H7 (cell line): ENCODE results near the gene EPB41L1. TPM values are rescaled to one million over a fixed set of nuclear protein-coding genes. Genes with fewer than 3 reads are reported as not detected.

ENCODE experiments used
- DNase-seq: peaks from one replicate; pipeline ENCODE4 v3.0.0; 2012
- H3K27me3 ChIP-seq: 2 replicates; pipeline ENCODE4 v1.6.0; 2011; ENCODE audit warnings: mild to moderate bottlenecking, low read length; ENCODE audit not compliant: control insufficient read depth, insufficient read depth
- H3K36me3 ChIP-seq: replicated peaks from 2 replicates; pipeline ENCODE4 v1.5.1; 2011; ENCODE audit warnings: low read length; ENCODE audit not compliant: control insufficient read depth, insufficient read depth
- H3K4me3 ChIP-seq: 2 replicates; pipeline ENCODE4 v1.5.1; 2011; ENCODE audit warnings: low read depth, mild to moderate bottlenecking, control low read depth, low read length, moderate library complexity; ENCODE audit not compliant: insufficient read depth
- total RNA-seq: library from RNA; depleted of rRNA; stranded (reverse); fragments of >200 nt; shearing (Covaris generic); gene quantifications from 2 replicates; pipeline ENCODE4 v1.2.3, GENCODE V29; 2014

Gene EPB41L1
- total RNA-seq, 1 experiment from 2014 or later, result 11.9 TPM

DNA sequence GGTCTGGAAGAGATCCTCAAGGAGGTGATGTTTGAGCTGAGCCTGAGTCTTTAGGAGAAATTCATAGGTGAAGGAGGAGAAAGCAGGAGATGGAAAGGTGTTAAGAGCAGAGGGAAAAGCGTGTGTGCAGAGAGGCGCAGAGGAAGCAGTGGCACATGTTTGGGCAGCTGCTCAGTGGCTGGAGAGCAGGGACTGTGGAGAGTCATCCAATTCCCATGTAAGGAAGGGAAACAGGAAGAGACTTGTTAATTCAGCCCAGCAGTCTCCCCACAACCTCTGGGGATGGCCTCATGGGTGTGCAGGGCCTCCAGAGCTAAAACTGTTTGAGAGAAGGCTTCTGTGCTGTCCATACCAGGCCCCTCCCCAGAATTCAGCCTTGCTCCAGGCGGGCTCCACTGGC, 98.0 kb downstream of the EPB41L1 start:
- Histone ChIP-seq H3K4me3 (no peak overlapping the region), H3K27me3 (no peaks in the 10 kb centered on the region), H3K36me3 (peaks cover 14% of the 10 kb centered on the region)
- no peak for DNase-seq

DNA sequence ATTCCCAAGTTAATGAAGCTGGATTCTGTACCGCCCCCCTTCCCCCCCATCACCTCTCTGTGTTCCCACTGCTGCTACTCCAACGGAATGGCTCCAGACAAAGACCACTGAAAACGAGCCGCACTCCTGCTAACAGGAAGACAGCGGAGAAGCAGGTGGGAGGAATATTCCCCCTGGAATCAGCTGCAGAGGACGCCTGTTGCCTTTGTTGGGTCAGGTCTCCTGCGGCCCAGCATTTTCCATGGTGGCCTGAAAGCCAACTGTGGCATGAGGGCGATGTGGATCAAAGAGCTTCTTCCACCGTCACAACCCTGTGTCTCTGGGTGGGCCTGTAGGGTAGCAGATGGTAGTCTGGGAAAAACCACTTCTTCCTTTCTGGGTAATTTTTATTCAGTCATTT, 98.5 kb downstream of the EPB41L1 start:
- DNase-seq, result peak; percentile 17
- Histone ChIP-seq H3K27me3 (no peaks in the 10 kb centered on the region), H3K36me3 (peaks cover 14% of the 10 kb centered on the region)

DNA sequence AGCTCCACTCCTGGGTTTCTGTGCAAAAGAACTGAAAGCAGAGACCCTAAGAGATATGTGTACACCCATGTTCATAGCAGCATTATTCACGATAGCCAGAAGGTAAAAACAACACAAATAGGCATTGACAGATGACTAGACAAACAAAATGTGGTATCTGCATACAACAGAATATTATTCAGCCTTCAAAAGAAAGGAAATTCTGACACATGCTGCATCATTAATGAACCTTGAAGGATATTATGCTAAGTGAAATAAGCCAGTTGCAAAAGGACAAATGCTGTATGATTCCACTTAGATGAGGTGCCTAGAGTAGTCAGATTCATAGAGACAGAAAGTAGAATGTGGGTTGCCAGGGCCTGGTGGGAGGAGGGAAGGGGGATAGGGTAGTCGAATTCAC, 99.5 kb downstream of the EPB41L1 start:
- peaks cover 14% of the 10 kb centered on the region for H3K36me3 ChIP-seq
- no peak for DNase-seq

More for the DNA sequence above, 98.5 kb downstream of the EPB41L1 start:
- H3K4me3 ChIP-seq, result no peak overlapping the region

DNA sequence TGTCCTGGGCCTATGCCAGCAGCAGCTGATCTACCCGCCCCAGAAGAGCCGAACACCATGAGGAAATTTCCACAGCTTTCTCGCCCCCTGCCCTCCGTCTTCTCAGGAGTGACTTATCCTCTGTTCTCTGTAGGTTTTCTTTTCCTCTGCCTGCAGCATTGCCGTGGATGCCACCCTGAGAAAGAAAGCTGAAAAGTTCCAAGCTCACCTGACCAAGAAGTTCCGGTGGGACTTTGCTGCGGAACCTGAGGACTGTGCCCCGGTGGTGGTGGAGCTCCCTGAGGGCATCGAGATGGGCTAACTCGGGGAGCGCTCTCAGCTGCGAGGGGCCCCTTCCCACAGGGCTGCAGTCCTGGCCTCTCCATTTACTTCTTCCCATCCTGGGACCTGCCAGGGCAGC, 100.9 kb downstream of the EPB41L1 start:
- peaks cover 14% of the 10 kb centered on the region for H3K36me3 ChIP-seq
- no peaks in the 10 kb centered on the region for H3K27me3 ChIP-seq
- H3K4me3 ChIP-seq, result no peak overlapping the region
- no peak for DNase-seq

More for the DNA sequence above, 99.5 kb downstream of the EPB41L1 start:
- H3K27me3 ChIP-seq, result no peaks in the 10 kb centered on the region
- H3K4me3 ChIP-seq, result no peak overlapping the region

DNA sequence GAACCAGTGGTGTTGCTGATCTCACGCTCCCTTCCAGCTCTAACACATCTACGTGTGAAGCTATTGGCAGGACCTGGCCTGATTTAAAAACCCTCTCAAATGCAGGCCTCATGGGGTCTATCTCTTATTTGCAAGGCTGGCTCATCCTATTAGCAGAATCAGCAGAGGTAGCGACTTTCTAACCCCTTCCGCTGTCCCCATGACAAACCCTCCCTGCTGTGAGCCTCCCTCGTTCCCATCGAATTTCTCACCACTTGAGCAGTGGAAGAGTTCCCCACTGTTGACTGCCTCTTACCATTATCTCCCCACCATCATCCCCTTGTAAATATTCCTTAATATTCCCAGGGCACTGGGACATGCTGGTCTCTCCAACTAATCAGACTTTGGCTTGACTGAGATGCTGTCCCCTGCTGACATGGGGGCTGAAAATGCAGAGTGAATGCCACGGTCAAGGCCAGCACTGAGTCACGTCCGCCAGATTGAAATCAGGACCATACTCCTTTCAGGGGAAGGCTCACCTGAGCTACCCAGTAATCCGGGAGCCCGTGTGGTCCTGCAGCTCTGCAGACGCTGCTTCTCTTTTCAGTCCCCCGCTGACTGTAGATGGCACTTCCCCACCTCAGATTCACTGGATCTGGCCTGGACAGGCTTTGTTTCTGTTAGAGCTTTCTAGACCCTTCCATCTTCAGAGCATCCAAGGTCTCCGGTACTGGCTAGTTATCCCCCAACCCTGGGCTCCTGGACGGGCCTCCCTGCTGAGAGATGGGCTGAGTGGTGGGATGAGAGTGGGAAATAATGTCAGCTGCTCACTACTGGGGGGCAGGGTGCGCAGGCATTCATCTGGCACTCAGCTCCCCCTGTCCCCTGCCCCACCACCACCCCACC, 104.9 kb downstream of the EPB41L1 start:
- Histone ChIP-seq H3K4me3 (no peak overlapping the region), H3K36me3 (peaks cover 11% of the 10 kb centered on the region), H3K27me3 (no peaks in the 10 kb centered on the region)
- DNase-seq, result peak; percentile 79

DNA sequence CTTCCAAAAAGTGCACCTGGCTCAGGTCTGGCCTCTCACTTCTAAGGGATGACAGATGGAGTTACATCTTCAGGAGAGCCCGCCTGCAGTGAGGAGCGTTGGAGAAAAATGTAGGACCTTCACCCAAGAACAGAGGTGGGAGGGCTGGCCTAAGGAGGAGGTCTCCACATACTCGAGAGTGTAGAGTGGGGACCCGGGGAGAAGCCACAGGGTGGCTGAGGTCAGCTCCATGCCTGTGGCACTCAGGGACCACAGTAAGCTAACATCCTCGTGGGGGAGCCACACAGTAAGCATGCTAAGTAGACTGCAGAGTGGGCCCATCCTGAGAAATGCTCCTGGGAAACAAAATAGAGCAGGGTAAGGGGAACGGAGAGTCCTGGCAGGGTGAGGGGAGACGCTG, 105.8 kb downstream of the EPB41L1 start:
- Histone ChIP-seq H3K36me3 (peaks cover 11% of the 10 kb centered on the region), H3K27me3 (no peaks in the 10 kb centered on the region), H3K4me3 (no peak overlapping the region)
- peak; percentile 39 for DNase-seq

DNA sequence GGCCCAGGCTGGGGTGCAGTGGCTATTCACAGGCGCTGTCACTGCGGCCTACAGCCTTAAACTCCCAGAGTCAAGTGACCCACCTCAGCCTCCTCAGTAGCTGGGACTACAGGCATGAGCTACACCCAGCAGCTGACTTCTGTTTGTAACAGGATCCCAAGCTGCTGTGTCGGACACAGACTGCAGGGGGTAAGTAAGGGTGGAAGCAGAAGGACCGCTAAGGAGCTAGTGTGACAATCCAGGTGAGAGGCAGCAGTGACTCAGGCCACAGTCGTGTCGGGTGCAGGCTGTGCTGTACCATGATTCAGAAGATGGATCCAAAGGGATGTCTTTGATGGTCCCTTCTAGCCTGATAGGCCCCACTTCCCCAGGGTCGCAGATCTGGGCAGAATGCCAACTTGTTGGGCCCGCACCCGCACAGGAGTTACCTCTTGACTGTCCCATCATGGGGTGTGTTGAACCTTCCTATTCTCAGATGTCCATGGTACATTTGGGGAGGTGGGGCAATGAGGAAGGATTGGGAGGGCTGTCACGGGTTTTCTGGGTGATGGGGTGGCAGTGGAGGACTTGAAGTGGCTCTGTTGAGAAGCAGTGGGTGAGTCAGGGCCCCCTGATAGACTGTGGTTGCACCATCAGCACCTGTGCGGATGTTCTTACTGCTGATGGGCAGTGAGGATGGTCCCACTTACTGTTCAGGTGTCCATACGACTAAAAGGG, 107.0 kb downstream of the EPB41L1 start:
- DNase-seq, result no peak

DNA sequence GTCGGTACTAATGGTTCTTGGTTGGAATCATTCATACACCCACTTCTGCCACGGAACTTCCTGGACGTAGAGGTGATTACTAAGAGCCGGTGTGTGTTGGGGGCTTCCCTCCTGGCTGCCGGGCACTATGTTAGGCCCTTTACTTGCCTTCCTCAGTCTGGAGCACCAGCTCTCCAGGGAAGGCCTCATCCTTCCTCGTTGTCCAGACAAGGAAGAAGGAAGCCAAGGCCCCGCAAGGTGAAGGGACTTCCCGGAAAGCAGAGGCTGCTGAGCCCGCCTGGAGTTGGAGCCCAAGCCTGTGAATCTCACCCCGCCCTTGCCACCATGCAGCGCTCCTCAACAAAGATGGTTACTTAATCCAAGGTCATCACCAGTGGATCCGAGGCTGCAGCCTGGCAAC, 107.9 kb downstream of the EPB41L1 start:
- DNase-seq, result no peak
- no peak overlapping the region for H3K4me3 ChIP-seq
- H3K36me3 ChIP-seq, result no peaks in the 10 kb centered on the region
- no peaks in the 10 kb centered on the region for H3K27me3 ChIP-seq

More for the DNA sequence above, 107.0 kb downstream of the EPB41L1 start:
- no peaks in the 10 kb centered on the region for H3K27me3 ChIP-seq
- no peak overlapping the region for H3K4me3 ChIP-seq
- H3K36me3 ChIP-seq, result peaks cover 2% of the 10 kb centered on the region

DNA sequence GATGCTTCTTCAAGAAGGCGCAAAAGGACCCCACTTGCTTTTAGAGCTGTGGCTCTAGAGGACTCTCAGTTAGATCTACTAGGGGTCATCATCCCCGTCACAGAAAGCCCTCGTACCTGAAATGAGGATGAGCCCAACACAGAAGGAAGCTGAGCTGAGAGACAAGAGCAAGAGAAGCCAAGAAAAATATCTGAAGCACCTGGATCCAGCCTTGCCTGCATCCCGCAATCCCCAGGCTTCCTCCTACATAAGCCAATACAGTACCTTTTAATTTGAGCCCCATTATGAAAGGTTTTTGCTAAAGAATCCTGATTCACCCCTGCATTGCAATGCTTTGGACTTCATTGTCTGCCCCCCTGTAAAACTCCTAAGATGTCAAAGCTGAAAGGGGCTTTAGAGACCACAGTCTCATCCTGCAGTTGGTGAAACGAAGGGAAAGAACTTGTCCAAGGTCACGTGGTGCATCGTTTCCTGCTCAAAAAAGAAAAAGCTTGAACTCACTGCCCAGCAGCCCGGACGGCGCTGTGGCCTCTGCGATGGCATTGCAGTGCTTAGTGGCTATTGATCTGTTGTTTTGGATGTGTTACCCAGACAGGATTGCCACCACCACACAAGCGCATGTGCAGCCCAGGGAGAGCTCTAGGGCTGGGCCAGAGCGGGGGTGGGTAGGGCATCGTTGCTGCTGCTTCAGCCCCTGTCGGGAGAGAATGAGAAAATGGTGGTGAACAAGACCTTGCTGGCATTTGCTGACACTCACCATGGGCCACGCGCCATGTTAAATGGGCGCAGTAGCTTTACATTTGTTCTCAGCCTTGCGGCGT, 110.1 kb downstream of the EPB41L1 start:
- no peak for DNase-seq
- Histone ChIP-seq H3K4me3 (no peak overlapping the region), H3K27me3 (no peaks in the 10 kb centered on the region), H3K36me3 (no peaks in the 10 kb centered on the region)

DNA sequence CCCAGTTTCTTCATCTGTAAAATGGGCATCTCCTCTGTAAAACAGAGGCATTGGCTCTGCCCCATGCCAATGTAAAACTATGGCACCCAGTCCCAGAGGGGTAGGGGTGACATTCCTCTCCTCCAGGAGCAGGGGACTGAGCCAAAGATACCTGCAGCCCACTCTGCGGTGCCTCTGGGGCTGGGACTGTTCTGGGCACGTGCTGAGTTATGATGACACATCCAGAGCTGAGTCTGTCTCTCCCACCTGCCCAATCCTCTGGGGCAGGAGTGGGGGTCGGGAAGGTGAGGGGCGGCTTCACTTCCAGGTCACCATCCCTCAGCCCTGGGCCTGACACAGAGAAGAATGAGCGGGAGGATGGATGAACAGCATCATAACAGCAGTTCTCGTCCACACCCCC, 111.6 kb downstream of the EPB41L1 start:
- Histone ChIP-seq H3K36me3 (no peaks in the 10 kb centered on the region), H3K4me3 (no peak overlapping the region), H3K27me3 (no peaks in the 10 kb centered on the region)
- DNase-seq, result peak; percentile 27

DNA sequence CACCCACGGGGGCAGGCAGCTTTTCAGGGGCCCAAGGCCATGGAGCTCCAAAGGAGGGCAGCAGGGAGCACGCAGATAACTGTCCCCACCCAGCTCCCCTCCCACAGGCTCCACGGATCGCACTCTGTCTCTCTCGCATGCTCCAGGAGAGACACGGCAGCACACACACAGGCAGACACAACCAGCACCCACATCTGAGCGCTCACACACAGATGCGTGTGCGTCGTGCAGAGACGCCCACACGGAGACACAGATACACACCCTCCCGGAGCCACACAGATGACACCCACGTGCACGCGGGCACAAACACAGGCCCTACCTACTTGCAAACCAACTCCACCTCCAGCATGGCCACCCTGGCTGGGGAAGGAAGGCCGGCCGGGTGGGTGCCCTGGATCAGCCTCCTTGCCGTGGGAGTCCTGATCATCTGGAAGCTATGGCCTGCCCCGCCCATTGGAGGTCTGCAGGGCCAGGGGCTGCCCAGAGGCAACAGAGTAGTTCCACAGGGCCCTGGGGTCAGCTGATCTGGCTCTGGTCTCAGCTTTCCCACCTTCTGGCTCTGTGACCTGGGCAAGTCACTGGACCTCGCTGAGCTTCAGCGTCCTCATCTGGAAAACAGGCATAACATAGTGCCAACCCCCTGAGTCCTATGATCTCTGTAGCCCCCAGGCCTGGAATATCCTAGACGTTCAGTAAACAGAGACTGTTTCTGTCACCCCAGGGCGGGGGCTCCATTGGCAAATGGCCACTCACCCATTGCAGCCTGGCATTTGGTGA, 113.3 kb downstream of the EPB41L1 start:
- Histone ChIP-seq H3K27me3 (no peaks in the 10 kb centered on the region), H3K4me3 (no peak overlapping the region), H3K36me3 (no peaks in the 10 kb centered on the region)
- peak; percentile 64 for DNase-seq

DNA sequence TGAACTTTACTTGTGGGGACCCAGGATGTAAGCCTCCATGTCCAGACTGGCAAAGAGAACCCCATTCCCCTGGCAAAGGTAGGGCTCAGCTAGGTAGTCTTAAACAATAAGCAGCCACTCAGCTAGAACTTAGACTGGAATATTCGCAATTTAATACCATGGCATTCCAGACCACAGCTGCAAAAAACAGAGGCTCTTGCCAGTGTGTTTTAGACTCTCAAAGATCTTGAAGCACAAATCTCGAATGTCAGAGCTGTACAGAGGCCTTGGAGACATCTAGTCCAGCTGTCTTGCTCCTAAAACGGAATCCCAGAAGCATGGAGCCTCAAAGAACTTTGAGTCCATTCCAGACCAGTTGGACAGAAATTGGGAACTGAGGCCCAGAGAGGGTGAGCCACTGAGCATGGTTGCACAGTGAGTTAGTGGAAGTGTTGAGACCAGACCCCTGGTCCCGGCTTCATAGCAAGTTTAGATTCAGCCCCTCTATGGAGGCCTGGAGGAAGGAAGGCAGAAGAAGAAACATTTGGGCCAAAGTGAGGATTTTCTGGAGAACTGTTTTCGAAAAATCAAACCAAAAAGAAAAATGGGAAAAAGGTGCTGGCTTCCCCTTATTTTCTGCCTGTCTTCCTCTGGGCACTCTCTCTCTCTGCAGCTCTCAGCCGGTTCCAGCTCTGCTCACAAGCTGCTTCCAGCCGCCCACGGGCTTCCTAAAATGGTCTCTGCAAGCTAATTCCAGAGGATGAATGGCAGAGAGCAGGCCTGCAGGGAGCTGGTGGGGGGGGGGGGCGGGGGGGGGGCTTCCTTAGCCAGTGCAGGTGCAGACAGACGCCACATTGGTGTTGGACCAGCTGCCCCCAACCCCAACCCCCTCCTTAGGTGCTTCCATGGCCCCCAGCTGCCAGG, 114.2 kb downstream of the EPB41L1 start:
- Histone ChIP-seq H3K4me3 (no peak overlapping the region), H3K36me3 (no peaks in the 10 kb centered on the region), H3K27me3 (no peaks in the 10 kb centered on the region)
- peak; percentile 61 for DNase-seq

DNA sequence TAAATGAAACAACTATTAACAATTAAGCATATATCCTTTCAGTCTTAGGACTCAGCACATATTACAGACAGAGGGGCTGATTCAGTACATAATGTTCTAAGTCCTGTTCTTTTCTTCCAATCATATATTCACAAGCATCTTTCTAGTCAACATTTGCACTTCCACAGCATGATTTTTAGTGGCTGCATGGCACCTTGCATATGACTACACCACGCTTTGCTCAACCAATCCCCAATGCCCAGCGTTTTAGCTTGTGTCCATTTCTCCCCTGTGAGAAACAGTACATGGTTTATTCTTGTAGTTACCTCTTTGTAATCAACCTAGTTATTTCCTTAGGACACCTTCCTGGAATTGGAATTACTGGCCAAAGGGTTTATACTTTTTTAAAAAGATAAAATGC, 115.0 kb downstream of the EPB41L1 start:
- no peak for DNase-seq
- H3K27me3 ChIP-seq, result no peaks in the 10 kb centered on the region
- H3K4me3 ChIP-seq, result no peak overlapping the region
- H3K36me3 ChIP-seq, result no peaks in the 10 kb centered on the region
